Gastroesophageal sphincter (tissue), 3 donors: ENCODE measurements around the gene POC1A.

Experiments used
- CTCF ChIP-seq, 4 experiments: fragments of 200-600 bp in 2 of 4; fragments of 450-650 bp in 2 of 4; sonication (generic) in 1 of 4; IDR thresholded peaks; one replicate each; pipeline ENCODE4 v1.5.1; 2017 to 2019; ENCODE audit warnings: antibody characterized with exemption in 4 of 4, mild to moderate bottlenecking in 2 of 4, moderate library complexity in 2 of 4
- EP300 ChIP-seq: sonication (generic); formaldehyde crosslinking; IDR thresholded peaks from one replicate; pipeline ENCODE4 v1.6.1; 2017; ENCODE audit warnings: antibody characterized with exemption, mild to moderate bottlenecking
- POLR2AphosphoS5 ChIP-seq: sonication (generic); formaldehyde crosslinking; IDR thresholded peaks from one replicate; pipeline ENCODE4 v1.6.1; 2017; ENCODE audit warnings: antibody characterized with exemption

- TF ChIP-seq CTCF (IDR thresholded peaks at IDR 0.05) (no peak), POLR2AphosphoS5 (no peak), EP300 (no peak)
Observed at GRCh38 chr3:52050571-52050970, 103.7 kb downstream of the POC1A start.
